Endothelial cell of umbilical vein (primary cell): ENCODE results near the gene CELSR1. TPM values are rescaled to one million over a fixed set of nuclear protein-coding genes. Genes with fewer than 3 reads are reported as not detected.
A peak's percentile ranks its signal among the peaks of the same experiment; 100 is the strongest.

Experiments
- BruUV-seq: library from RNA; stranded (reverse); fragments of 400-500 nt; replicated peaks from 2 replicates; lab custom pipeline; 2021; lab: Mats Ljungman, UMichigan
- CTCF ChIA-PET: fragments of 300-600, 350-600 bp; sonication (Branson Sonifier 250); formaldehyde crosslinking; loops from one replicate; lab custom pipeline; 2021; ENCODE audit warnings: antibody characterized with exemption, inconsistent platforms; lab: Charles Lee
- POLR2A ChIA-PET: fragments of 300-600, 350-600 bp; sonication (Branson Sonifier 250); formaldehyde crosslinking; loops from one replicate; lab custom pipeline; 2021; ENCODE audit warnings: antibody characterized with exemption, inconsistent platforms; lab: Charles Lee
- DNase-seq: peaks from one replicate; pipeline ENCODE4 v3.0.0-alpha.2; 2011; ENCODE audit warnings: low read depth, low spot score
- FAIRE-seq: peaks from 2 replicates; lab custom pipeline; 2011; peaks lifted over from hg19 to GRCh38; lab: Jason Lieb, UNC
- H2AFZ ChIP-seq: 2 replicates; pipeline ENCODE4 v1.6.0; 2012; ENCODE audit warnings: low read depth, low read length, control low read depth, inconsistent platforms
- H3K27ac ChIP-seq: 2 replicates; pipeline ENCODE4 v1.5.1; 2011; ENCODE audit warnings: low read depth, mild to moderate bottlenecking, control low read depth, low read length, moderate library complexity; ENCODE audit not compliant: insufficient read depth
- H3K27me3 ChIP-seq, 2 experiments: 2 replicates each; pipeline versions ENCODE4 v1.6.0 to v1.6.1; 2011; ENCODE audit warnings: low read length in 2 of 2, mixed read lengths in 1 of 2; ENCODE audit not compliant: control insufficient read depth in 2 of 2, insufficient read depth in 2 of 2
- H3K36me3 ChIP-seq, 2 experiments: 2 replicates in 1 of 2; 3 replicates in 1 of 2; pipeline ENCODE4 v1.5.1; 2011; ENCODE audit warnings: low read length in 2 of 2, mild to moderate bottlenecking in 1 of 2, moderate library complexity in 1 of 2; ENCODE audit not compliant: control insufficient read depth in 2 of 2, insufficient read depth in 2 of 2; ENCODE audit errors: extremely low read depth in 1 of 2
- H3K4me1 ChIP-seq: 3 replicates; pipeline ENCODE4 v1.5.1; 2011; ENCODE audit warnings: mild to moderate bottlenecking, low read length; ENCODE audit not compliant: control insufficient read depth, insufficient read depth; ENCODE audit errors: extremely low read depth
- H3K4me2 ChIP-seq: 2 replicates; pipeline ENCODE4 v1.6.1; 2011; ENCODE audit warnings: low read length, control low read depth, mixed read lengths; ENCODE audit not compliant: insufficient read depth
- H3K4me3 ChIP-seq, 3 experiments: fragments of 200-600 bp in 1 of 3; sonication (generic), shearing (Covaris generic) in 1 of 3; replicated peaks in 1 of 3; 2 replicates each; pipeline ENCODE4 v1.5.1; 2011 to 2016; ENCODE audit warnings: control low read depth in 3 of 3, low read length in 3 of 3, mild to moderate bottlenecking in 2 of 3, inconsistent platforms in 1 of 3, low read depth in 1 of 3, moderate library complexity in 1 of 3; ENCODE audit not compliant: insufficient read depth in 1 of 3
- H3K79me2 ChIP-seq: 2 replicates; pipeline ENCODE4 v1.6.0; 2012; ENCODE audit warnings: low read length, inconsistent platforms; ENCODE audit not compliant: control insufficient read depth, insufficient read depth
- H3K9ac ChIP-seq: replicated peaks from 2 replicates; pipeline ENCODE3; 2011; ENCODE audit warnings: low read length, control low read depth; ENCODE audit not compliant: insufficient read depth; ENCODE audit errors: extremely low read depth
- H3K9me1 ChIP-seq: replicated peaks from 3 replicates; pipeline ENCODE4 v1.6.0; 2011; ENCODE audit warnings: mild to moderate bottlenecking, low read length; ENCODE audit not compliant: control insufficient read depth, insufficient read depth; ENCODE audit errors: extremely low read depth
- H3K9me3 ChIP-seq: replicated peaks from 2 replicates; pipeline ENCODE4 v1.5.1; 2012; ENCODE audit warnings: low read length, inconsistent platforms; ENCODE audit not compliant: control insufficient read depth, insufficient read depth
- H4K20me1 ChIP-seq: replicated peaks from 2 replicates; pipeline ENCODE3; 2011; ENCODE audit warnings: mild to moderate bottlenecking, low read length; ENCODE audit not compliant: control insufficient read depth, insufficient read depth; ENCODE audit errors: extremely low read depth
- CTCF ChIP-seq, 2 donors: IDR thresholded peaks; 1 replicate in 1 of 2; 2 replicates in 1 of 2; pipeline ENCODE4 v1.5.1; 2011; ENCODE audit warnings: low read length in 2 of 2, mild to moderate bottlenecking in 2 of 2, moderate library complexity in 2 of 2, control low read depth in 1 of 2, inconsistent platforms in 1 of 2, low read depth in 1 of 2; ENCODE audit not compliant: insufficient read depth in 1 of 2; ENCODE audit errors: extremely low read depth in 1 of 2
- JUN ChIP-seq: IDR thresholded peaks from 2 replicates; pipeline ENCODE4 v1.6.1; 2011; ENCODE audit warnings: borderline replicate concordance, low read depth; ENCODE audit not compliant: insufficient read length, insufficient read depth
- MAX ChIP-seq: IDR thresholded peaks from 2 replicates; pipeline ENCODE4 v1.6.1; 2011; ENCODE audit not compliant: insufficient read depth, insufficient read length
- MYC ChIP-seq: IDR thresholded peaks from one replicate; pipeline ENCODE4 v1.6.1; 2011; ENCODE audit warnings: mild to moderate bottlenecking, low read depth, low read length
- POLR2A ChIP-seq: IDR thresholded peaks from 2 replicates; pipeline ENCODE4 v1.6.1; 2012; ENCODE audit warnings: low read depth, mild to moderate bottlenecking, control low read depth, low read length
- POLR2AphosphoS5 ChIP-seq: IDR thresholded peaks from 2 replicates; pipeline ENCODE4 v1.6.1; 2012; ENCODE audit warnings: low read depth, mild to moderate bottlenecking, control low read depth, low read length, moderate library complexity; ENCODE audit not compliant: insufficient read depth
- dilution Hi-C: fragments of 300-500 bp; cut with MboI; formaldehyde crosslinking; loops from one replicate; pipeline ENCODE4 v1.15.0; 2019; ENCODE audit warnings: low sequenced_read_pairs; ENCODE audit not compliant: extremely low pct_ligation_motif_present
- intact Hi-C: fragments of 100-400 bp; cut with micrococcal nuclease; formaldehyde crosslinking; loops from one replicate; pipeline ENCODE4 v1.10.0; 2022
- polyA plus RNA-seq, 4 experiments: library from polyadenylated mRNA; depleted of rRNA in 3 of 4; stranded (reverse) in 3 of 4; unstranded in 1 of 4; fragments of >200 nt; gene quantifications; 2 replicates each; pipeline versions ENCODE4 v1.2.1 to v1.2.3, GENCODE V29; 2011 to 2012; ENCODE audit warnings: missing spikeins in 1 of 4
- total RNA-seq: library from RNA; stranded (reverse); gene quantifications from 2 replicates; pipeline ENCODE4 v1.2.3, GENCODE V29; 2021

The CELSR1 gene
- total and polyA plus RNA-seq, 2 donors (not counting 3 experiments of a cell fraction or from before 2014, with no cell fraction given), result 3.7 to 5.4 TPM

- Histone ChIP-seq H3K9ac (no peak overlapping the region), H3K9me1 (no peaks in the 10 kb centered on the region), H3K36me3 (no peaks in the 10 kb centered on the region), H3K4me1 (no peaks in the 10 kb centered on the region), H3K79me2 (no peaks in the 10 kb centered on the region), H3K27me3 (no peaks in the 10 kb centered on the region), H2AFZ (no peak overlapping the region), H4K20me1 (no peaks in the 10 kb centered on the region), H3K4me3 (no peak overlapping the region), H3K4me2 (no peak overlapping the region), H3K27ac (no peak overlapping the region), H3K9me3 (no peaks in the 10 kb centered on the region)
- no TSS peak for BruUV-seq
- intact Hi-C loops, result loop anchor here (1.0 kb wide), 1 partner anchor 175 kb away; no protein-coding TSS in a partner anchor
- TF ChIP-seq CTCF (IDR thresholded peaks at IDR 0.05; ENCODE audit: extremely low read depth in 1 of 2, insufficient read depth in 1 of 2, low read depth in 1 of 2, low read length in 2 of 2) (peak; percentile 79 to 95), POLR2A (no peak)
- DNase-seq (peak; percentile 35), FAIRE-seq (no peak)
- ChIA-PET POLR2A (interaction anchor here (0.6 kb wide), 1 partner anchor 9 kb away, joined by 3 read pairs; no protein-coding TSS in a partner anchor), CTCF (interaction anchor here (0.6 to 6.2 kb wide), 57 partner anchors 9 to 395 kb away, joined by 3 to 418 read pairs (median 4); partner anchors contain the start of genes CELSR1, TBC1D22A and TRMU)
- dilution Hi-C loops, result no loop called here
Observed at GRCh38 chr22:46367707-46368191, 169.7 kb downstream of the CELSR1 start.

DNA sequence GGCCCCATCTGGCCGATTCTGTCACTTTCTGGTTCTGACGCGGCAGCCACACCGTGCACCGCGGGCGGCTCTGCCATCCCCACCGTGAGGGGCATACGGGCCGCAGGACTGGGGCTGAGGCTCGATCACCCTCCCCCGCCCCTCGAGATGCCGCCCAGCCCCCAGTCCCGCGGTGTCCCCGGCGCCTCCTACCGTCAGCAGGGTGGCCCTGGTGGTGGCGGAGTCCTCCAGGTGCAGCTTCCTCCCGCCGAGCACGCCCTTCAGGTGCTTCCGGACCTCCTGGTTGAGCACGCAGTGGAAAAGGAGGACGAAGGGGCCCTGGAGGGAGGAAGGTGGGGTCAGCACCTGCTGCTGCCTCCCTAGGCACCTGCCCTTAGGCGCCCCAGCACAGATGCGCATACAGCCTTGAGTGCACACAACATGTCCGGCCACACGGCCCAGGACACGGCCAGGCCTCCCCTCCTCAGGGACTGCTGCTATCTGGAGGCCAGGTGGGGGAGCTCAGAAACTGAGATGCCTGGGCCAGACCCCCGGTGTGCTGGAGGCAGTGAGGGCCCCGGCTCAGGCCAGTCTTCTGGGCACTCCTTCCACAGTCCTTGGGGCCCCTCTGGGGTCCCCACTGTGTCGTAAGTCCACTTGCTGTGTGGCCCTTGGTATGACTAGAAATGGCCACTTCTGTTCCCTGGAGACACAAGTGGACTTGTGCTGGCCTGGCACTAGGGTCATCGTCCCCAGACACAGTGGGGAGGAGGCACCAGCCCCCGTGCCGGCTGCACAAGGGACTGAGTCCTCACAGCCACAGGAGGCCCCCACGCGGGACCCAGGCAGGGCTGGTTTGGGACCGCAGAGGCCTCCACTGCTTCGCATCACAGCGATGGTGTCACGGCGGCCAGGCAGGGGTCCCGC is 170.4 kb downstream of the CELSR1 start:
- intact Hi-C loops, result loop anchor here (1.0 kb wide), 1 partner anchor 175 kb away; no protein-coding TSS in a partner anchor
- H4K20me1 ChIP-seq, result no peaks in the 10 kb centered on the region
- no peak for DNase-seq
- TF ChIP-seq POLR2A, result no peak
- no peak for TF ChIP-seq MYC
- no peak for TF ChIP-seq JUN
- TF ChIP-seq CTCF (IDR thresholded peaks at IDR 0.05; ENCODE audit: extremely low read depth in 1 of 2, insufficient read depth in 1 of 2, low read depth in 1 of 2, low read length in 2 of 2), result no peak
- TF ChIP-seq POLR2AphosphoS5, result no peak
- TF ChIP-seq MAX, result no peak
- H3K9me3 ChIP-seq, result no peaks in the 10 kb centered on the region
- H3K4me2 ChIP-seq, result no peak overlapping the region
- ChIA-PET CTCF (interaction anchor here (0.6 to 6.2 kb wide), 55 partner anchors 9 to 395 kb away, joined by 3 to 418 read pairs (median 4); partner anchors contain the start of genes CELSR1, TBC1D22A and TRMU), POLR2A (no interaction called here)
- H3K4me1 ChIP-seq, result no peaks in the 10 kb centered on the region
- no peaks in the 10 kb centered on the region for H3K79me2 ChIP-seq
- H3K27ac ChIP-seq, result no peak overlapping the region
- no peak overlapping the region for H3K9ac ChIP-seq
- no peaks in the 10 kb centered on the region for H3K27me3 ChIP-seq
- H2AFZ ChIP-seq, result no peak overlapping the region
- no peaks in the 10 kb centered on the region for H3K36me3 ChIP-seq
- H3K4me3 ChIP-seq, result no peak overlapping the region
- dilution Hi-C loops, result no loop called here
- no peaks in the 10 kb centered on the region for H3K9me1 ChIP-seq
- no TSS peak for BruUV-seq
- FAIRE-seq, result no peak
